GM12891 (cell line): ENCODE results near the gene FSTL4.

ENCODE experiments used
- PAX5 ChIP-seq: IDR thresholded peaks from 2 replicates; pipeline ENCODE4 v1.6.1; 2011; ENCODE audit warnings: low read length, moderate library complexity, mild to moderate bottlenecking; ENCODE audit not compliant: insufficient read depth, severe bottlenecking
- POLR2A ChIP-seq: IDR thresholded peaks from 2 replicates; pipeline ENCODE4 v1.6.1; 2011; ENCODE audit warnings: low read depth, low read length, control low read depth
- POLR2AphosphoS5 ChIP-seq: IDR thresholded peaks from 2 replicates; pipeline ENCODE4 v1.6.1; 2011; ENCODE audit warnings: low read depth, low read length, control low read depth
- SPI1 ChIP-seq: IDR thresholded peaks from 2 replicates; pipeline ENCODE4 v1.6.1; 2011; ENCODE audit warnings: low read depth, low read length, control low read depth

DNA sequence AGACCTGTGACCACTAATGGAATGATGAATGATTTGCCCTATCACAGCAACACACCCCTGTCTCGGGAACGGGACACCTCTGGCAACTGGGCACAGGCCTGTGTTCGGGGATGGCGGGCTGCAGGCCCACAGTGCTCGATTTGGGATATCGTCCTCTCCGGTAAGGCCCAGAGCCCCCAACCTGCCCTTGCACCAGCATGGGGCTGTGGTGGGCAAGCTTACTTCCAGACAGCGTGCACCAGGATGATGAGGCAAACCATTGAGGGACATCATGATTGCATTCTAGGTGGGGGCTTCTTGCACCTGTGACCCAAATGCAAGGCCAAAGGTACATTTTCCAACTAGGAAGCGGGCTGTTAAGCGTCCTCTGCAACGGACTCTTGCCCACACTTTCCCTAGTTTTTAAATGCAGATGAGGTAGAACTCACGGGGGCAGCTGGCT is 275.4 kb downstream of the FSTL4 start:
- TF ChIP-seq POLR2A (no peak), POLR2AphosphoS5 (no peak), PAX5 (no peak), SPI1 (no peak)
